ENCODE measurements around the gene CCNG2.
"Not testable (repeated sequence)": the region's sequence is repeated elsewhere in the genome, so short reads cannot be mapped to it uniquely, and the experiment has no call there.

CCNG2 gene, protein sequence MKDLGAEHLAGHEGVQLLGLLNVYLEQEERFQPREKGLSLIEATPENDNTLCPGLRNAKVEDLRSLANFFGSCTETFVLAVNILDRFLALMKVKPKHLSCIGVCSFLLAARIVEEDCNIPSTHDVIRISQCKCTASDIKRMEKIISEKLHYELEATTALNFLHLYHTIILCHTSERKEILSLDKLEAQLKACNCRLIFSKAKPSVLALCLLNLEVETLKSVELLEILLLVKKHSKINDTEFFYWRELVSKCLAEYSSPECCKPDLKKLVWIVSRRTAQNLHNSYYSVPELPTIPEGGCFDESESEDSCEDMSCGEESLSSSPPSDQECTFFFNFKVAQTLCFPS

DNA sequence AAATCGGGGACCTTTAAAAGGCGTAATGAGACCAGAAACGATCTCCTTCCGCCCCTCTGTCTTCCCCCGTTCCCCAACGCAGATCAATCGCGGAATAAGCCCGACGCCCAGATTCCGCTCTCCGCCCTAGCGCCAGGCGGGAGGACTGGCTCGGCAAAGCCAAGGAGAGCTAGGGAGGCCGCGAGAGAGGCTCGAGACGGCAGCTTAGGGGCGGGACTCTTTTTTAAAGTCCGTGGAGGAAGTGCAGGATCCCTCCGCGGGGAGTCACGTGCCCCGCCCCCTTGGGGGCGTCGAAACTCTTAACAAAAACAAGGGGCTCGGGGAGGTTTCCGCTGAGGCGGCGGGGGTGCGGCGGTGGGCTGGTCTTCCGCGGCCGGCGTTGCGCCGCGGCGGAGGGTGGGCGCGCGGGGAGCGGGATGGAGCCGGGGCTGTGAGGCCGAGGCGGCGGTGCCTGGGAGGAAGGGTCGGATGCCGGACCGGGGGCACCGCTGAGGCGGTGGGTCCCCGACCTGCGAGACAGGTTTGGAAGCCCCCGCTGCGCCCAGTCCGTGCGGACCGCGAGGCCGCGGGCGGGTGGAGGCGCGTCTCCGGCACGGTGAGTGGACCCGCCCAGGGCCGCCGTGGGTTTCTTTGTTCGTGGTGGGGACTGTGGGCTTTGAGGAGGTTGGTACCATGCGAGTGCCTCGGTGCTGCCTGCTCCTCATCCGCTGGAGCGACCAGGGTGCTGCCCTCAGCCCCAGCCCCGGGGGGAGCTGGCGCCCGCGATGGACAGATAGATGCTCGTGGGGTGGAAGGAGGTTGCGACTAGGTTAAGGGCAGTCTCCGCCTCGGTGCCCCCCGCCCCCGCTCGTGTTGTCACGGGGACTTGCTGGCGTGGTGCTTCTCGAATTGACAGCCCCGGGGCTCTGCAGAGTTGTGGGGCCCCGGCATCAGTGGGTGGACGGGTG is at the start of gene CCNG2:
TSS of gene CCNG2 (plus strand) at position 296 of the 947 bp plus-strand sequence. CDS start 1,326 bp downstream, outside the sequence.
- peak within 1 kb of the TSS; percentile 89 for H3K4me3 ChIP-seq (ENCODE audit: low read depth, low read length)

DNA sequence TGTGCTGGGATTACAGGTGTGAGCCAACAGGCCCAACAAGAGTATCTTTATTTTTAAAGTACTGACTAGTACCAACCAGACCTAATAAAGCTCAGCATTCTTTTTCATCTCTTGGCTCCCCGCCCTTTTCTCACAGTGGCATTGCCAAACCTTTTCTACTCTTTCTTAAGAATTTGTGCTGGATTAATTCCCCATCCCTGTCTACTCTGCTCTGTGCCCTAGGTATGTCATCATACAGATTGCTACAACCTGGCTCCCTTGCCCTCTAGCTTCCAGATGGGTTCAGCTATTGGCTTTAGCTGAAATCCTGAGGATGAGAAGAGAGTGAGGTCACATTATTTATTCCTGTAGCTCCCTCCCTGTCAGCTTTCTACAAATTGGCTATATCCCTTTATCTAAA is 46.3 kb upstream of the CCNG2 start:
- no peak overlapping the region for H3K4me3 ChIP-seq (ENCODE audit: low read depth, low read length)

DNA sequence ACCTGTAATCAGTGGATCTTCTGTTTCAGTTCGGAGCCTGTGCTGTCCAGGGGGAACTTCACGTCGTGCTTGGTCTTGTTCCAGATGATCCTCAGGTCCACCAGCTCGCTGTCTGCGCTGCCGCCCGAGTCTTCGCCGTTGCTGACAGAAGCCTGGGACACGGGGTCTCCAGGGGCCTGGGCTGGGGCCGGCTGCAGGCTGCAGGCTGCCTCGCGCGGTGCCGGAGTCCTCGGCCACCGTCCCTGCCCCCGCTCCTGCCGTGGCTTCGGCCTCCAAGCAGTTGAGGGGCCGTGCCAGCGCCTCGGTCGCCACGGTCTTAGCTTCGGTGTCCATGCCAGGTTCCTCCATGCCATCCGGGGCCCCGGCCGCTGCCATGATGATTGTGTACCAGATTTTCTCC is 43.9 kb upstream of the CCNG2 start:
- H3K4me3 ChIP-seq (ENCODE audit: low read depth, low read length), result no peak overlapping the region

DNA sequence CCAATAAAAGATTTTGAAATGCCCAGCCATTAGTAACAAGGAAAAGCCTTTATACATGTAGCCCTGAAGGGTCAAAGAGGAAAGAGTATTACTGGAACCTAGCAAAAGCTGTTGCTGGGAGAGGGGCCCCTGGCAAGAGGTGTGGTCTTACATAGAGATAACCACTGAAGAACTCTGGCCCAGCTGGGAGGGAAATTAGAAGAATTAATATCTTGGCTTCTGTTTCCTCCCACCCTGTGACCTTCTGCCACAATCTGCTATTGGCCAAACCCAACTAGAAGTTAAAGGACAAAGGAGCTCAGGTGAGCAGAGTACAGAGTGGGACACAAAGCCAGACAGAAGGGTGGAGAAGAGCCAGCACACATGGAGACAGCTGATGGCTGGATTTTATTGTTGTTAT is 39.3 kb upstream of the CCNG2 start:
- no peak overlapping the region for H3K4me3 ChIP-seq (ENCODE audit: low read depth, low read length)

DNA sequence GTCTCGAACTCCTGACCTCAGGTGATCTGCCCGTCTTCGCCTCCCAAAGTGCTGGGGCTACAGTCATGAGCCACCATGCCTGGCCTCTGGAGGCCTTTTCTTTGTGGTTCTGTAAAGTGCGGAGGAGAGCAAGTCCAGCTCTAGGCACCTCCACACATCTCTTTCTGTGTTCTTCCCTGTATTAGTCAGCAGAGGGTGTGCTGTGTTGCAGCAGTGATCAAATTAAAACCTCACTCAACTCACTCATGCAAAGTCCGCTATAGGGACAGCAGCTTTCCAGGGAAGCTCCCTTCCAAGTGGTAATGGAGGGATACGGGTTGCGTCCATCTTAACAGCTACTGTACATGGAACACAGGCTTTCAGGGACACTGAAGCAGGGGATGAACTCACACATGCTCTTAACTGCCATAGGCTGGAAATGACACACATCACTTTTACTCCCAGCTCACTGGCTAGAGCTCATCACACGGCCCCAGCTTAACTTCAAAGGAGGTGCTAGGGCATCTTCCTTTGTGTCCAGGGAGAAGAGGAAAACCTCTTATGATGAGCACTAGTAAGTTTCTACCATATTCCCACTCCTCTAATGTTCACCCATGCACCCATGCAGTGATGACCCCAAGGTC is 36.0 kb upstream of the CCNG2 start:
- no peak overlapping the region for H3K4me3 ChIP-seq (ENCODE audit: low read depth, low read length)

DNA sequence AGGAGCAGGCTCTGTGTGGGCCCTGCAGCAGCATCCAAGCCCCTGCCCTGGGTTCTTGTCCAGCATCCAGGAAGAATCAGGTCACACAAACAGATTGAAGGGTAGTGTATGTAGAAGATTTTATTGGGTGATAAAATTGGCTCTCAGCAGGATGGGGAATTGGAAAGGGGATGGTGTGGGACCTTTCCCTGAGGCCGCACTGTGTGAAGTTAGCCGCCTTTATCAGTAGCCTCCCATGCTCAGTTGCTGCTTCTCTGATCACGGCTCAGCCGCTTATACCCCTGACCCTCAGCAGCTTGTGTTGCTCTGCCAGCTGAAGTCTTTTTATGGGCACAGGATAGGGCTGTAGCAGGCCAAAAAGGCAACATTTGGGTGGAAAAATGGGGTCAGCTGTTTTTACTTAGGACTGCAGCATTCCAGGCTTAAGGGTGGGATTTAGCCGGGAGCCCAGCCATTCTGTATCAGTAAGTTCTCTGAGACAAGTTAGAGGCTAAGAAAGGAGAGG is 35.2 kb upstream of the CCNG2 start:
- H3K4me3 ChIP-seq (ENCODE audit: low read depth, low read length), result no peak overlapping the region

DNA sequence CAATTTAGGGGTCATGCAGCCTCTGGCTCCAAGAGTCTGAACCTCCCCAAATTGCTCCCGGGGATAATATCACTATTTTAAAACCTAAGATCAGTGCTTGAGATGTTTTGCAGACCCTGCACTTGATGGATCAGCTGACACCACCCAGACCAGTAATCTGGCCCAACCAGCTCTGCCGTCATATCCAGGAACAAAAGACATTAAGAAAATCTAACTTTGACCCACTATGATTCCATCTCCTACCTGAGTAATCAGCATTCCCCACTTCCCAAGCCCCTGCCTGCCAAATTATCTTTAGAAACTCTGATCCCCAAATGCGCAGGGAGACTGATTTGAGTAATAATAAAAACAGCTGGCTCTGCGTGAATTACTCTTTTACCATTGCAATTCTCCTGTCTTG is 34.4 kb upstream of the CCNG2 start:
- no peak overlapping the region for H3K4me3 ChIP-seq (ENCODE audit: low read depth, low read length)

DNA sequence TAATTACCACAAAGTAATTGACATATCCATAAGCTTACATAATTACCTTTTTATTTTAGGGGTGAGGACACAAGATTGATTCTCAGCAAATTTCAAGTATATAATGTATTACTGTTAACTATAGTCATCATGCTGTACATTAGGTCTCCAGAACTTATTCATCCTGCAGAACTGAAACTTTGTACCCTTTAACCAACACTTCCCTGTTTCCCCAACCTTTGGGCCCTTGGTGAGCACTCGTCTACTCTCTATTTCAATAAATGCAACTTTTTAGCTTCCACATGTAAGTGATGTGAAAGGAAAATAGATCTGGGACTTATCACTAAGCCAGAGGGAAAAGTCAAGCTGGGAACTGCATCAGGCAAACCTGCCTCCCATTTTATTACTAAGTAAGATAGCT is 33.6 kb upstream of the CCNG2 start:
- H3K4me3 ChIP-seq (ENCODE audit: low read depth, low read length), result no peak overlapping the region

DNA sequence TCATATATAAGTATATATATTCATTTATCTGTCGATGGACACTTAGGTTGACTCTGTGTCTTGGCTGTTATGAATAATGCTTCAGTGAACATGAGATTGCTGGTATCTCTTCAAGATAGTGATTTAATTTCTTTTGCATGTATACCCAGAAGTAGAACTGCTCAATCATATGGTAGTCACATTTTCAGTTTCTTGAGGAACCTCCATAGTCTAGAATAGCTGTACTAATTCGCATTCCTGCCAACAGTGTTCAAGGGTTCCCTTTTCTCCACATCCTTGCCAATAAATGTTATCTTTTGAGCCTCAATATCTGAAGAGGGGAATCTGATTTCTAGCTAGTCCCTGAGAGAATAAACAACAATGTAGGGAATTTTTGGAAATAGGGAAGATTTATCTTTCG is 32.4 kb upstream of the CCNG2 start:
- no peak overlapping the region for H3K4me3 ChIP-seq (ENCODE audit: low read depth, low read length)

DNA sequence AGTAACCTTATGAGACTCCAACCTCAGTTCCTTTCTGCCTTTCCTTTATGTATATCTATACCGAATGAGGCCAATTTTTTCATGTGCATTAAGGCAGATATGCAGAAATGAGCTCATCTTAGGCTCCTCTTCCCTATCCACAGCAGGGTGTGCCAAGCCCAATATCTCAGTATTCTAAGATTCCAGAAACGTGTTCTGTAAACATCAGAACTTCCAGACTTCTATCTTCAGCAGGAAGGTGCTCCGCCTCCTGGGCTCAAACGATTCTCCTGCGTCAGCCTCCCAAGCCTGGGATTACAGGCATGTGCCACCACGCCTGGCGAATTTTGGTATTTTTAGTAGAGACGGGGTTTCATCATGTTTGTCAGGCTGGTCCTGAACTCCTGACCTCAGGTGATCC is 31.0 kb upstream of the CCNG2 start:
- no peak overlapping the region for H3K4me3 ChIP-seq (ENCODE audit: low read depth, low read length)

DNA sequence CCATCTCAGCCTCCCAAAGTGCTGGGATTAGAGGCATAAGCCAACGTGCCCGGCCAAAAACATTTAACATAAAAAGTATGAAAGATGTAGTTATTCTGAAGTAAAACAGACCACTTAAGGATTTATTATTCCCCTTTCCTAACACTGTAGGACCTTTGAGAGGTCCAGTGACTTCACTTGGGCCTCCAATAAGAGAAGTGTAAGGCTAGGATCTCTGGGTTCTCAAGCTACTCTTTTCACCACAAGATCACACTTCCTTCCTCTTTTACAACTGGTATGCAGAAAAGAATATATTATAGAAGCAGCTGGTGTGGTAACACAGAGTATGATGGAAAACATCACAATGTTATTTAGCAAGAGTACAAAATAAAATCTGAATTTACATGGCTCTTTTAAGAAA is 30.2 kb upstream of the CCNG2 start:
- H3K4me3 ChIP-seq (ENCODE audit: low read depth, low read length), result no peak overlapping the region

DNA sequence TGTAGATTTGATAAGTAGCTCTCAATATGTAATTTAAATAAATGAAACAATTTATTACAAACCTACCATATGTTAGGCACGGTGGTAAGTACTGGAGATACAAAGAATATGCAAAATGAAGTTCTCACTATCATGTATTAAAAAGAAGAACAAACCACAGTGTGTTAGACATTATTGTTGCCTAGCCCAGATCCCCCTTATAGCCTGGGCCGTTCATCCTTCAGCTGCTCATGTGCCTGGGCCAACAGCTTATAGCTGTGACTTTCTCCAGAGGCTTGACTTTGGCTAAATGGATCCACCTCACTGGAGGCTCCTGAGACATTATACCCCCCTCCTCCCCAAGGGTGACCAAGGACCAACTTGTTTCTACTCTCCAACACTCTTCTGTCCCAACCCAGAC is 29.8 kb upstream of the CCNG2 start:
- no peak overlapping the region for H3K4me3 ChIP-seq (ENCODE audit: low read depth, low read length)

DNA sequence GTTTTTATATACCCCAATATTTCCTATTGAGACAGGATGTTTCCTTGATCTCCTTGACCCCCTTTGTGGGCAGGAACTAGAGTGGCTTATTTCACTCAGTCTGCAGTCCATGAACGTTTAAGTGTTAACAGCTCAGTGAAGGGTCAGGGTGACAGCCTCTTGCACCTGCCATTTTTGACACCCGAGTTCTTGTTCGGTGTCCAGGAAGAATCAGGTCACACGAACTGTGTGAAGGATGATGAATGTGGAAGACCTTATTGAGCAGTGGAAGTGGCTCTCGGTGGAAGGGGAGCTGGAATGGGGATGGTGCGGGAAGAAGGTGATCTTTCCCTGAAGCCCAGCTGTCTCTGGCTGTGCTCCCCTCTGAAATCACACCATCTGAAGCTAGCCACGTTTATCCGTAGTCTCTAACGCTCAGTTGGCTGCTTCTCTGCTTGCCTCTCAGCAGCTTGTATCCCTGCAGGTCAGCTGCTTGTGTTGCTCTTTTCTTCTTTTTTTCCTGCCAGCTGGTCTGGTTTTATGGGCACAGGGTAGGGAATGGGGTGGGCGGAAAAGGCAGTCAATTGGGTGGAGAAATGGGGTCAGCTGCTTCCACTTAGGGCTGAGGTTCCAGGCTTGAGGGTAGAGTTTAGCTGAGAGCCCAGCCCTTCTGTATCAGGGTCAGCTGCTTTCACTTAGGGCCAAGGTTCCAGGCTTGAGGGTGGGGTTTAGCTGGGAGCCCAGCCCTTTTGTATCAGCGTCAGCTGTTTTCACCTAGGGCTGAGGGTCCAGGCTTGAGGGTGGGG is 29.0 kb upstream of the CCNG2 start:
- no peak overlapping the region for H3K4me3 ChIP-seq (ENCODE audit: low read depth, low read length)

DNA sequence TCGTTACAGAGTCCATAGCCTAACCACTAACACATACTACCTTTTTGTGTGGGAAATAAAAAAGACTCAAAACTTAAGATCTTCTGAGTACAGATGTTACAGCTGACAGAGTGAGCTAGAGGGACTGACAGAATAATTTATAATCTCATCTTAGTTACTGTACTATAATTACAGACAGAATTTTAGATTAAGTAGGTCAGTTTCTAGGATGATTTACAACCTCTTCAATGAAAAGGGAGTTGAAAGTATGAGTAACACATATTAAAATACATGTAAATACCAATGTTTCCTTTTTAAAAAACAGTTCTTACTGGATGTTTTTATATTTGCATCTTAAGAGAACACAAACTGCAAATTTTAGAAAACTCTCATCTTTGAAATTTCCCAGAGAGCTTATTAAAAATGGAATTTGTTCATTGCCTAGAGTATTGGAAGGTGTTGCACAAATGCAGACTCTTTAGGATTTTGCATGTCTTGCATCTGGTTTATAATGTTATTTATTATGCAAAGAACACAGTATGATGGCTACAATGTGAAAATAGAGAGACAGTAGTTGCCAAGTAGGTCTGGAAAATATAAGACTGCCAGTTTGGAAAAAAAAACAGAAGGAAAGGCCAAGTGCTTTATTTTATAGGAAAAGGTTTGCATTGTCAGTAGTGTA is 24.2 kb upstream of the CCNG2 start:
- H3K4me3 ChIP-seq (ENCODE audit: low read depth, low read length), result no peak overlapping the region

DNA sequence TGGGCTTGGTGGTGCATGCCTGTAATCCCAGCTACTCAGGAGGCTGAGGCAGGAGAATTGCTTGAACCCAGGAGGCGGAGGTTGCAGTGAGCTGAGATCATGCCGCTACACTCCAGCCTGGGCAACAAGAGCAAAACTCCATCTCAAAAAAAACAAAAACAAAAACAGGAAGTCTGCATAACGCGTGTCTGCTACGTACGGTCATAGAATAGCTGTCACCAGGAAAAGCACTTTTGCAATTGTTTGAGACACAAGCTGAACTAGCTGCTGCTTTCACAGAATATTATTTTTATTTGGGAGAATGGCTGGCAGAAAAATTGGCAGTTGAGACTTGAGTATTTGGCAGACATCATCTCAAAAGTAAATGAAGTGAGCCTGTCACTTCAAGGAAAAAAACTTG is 19.6 kb upstream of the CCNG2 start:
- not testable (repeated sequence) for H3K4me3 ChIP-seq (ENCODE audit: low read depth, low read length)

DNA sequence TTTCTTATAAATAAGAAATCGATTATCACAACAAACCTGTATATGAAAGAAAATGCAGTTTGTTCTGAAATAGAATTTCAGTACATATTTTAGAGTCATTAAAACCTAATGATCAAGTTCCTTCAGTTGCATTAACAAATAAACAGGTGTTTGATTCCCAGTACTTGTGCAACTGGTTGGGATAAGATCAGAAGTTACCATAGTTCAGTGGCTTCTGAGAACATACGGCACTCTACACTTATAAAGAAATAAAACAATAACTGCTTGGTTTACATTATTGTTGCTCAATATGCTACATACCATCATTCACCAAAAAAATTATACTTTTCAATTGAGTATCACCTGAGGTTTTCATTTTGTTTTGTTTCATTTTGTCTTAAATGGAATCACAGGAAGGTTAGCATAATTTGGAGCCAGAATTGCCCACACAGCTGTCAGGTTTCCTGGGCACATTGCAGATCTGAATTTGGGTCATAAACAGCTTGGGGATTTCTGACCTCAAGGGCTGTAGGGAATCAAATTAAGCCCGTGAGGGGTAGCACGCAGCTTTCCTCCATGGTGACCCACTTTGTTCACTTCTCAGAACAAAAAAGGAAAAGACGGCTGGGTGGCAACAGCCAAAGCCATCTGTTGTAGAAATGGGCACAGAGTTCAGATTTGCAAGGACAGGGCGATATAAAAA is 14.9 kb upstream of the CCNG2 start:
- no peak overlapping the region for H3K4me3 ChIP-seq (ENCODE audit: low read depth, low read length)

DNA sequence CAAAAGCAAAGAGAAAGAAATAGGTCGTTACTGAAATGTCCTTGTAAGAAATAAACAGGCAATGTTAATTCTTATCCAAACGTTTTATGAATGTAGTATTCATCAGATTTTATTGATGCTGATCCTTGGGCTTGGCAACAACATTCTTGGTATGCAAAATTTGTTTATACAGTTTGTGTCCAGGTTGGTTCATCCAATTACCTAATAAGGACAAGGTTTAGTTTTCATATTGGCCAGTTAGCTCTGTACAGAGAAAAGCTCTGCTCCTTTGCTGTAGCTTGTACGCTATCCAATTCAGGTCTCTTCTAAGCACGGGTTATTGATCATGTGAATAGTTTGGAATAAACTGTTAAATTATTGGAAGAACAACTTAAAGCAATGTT is 14.4 kb upstream of the CCNG2 start:
- H3K4me3 ChIP-seq (ENCODE audit: low read depth, low read length), result no peak overlapping the region

DNA sequence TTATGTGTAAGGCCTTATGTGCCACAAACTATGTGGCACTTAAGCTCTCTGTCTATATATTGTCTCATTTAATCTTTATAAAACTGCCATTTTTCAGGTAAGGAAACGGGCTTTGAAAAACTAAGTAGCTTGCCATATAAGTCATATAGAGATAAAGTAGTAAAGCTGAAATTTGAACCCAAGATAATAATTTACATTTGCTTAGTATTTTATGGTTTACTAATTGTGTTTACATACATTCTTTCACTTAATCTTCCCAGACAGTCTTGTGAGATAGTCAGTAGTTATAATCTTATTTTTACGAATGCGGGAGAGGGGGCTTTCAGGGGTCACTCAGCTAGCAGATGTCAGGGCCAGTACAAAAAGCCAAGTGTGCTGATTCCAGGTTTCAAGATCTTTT is 13.9 kb upstream of the CCNG2 start:
- H3K4me3 ChIP-seq (ENCODE audit: low read depth, low read length), result no peak overlapping the region

DNA sequence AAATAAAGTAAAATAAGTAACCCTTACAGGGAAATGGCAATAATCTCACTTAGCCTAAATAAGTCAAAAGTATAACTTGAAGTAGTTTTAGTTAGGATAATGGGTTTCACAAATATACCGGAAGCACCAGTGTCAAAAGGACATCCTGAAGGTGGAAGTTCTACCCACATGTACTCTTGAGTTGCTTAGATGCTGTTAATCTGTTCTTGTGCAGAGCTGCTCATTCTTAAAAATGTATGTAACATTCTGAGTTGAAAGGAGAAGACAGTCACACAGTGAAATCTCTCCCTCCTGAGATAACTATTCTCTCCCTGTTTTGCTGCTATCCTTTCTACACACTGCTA is 11.2 kb upstream of the CCNG2 start:
- H3K4me3 ChIP-seq (ENCODE audit: low read depth, low read length), result no peak overlapping the region
